Skin epidermis (tissue), 12 donors: Measurements from ENCODE around the gene FARS2.

Source experiments
- H3K27ac ChIP-seq, 21 experiments: fragments of 200-600 bp; sonication (generic) in 11 of 21; one replicate each; pipeline ENCODE4 v1.5.0; 2020; ENCODE audit warnings: mild to moderate bottlenecking in 3 of 21, inconsistent platforms in 2 of 21, moderate library complexity in 2 of 21
- H3K4me3 ChIP-seq, 7 experiments: fragments of 200-600 bp; sonication (generic) in 2 of 7; one replicate each; pipeline ENCODE4 v1.5.0; 2020; ENCODE audit warnings: inconsistent platforms in 2 of 7, mild to moderate bottlenecking in 2 of 7, moderate library complexity in 1 of 7

FARS2 gene

GRCh38 chr6:5248302-5249098 is 12.8 kb upstream of the FARS2 start:
- Histone ChIP-seq H3K4me3 (no peak overlapping the region), H3K27ac (no peak overlapping the region)

- no peak overlapping the region for H3K4me3 ChIP-seq
- H3K27ac ChIP-seq = no peak overlapping the region
Observed at GRCh38 chr6:5249451-5250122, 11.7 kb upstream of the FARS2 start.

GRCh38 chr6:5250451-5250850 is 10.9 kb upstream of the FARS2 start:
- Histone ChIP-seq H3K27ac (no peak overlapping the region), H3K4me3 (no peak overlapping the region)

- H3K27ac ChIP-seq = no peak overlapping the region
- H3K4me3 ChIP-seq = no peak overlapping the region
Observed at GRCh38 chr6:5250911-5251310, 10.4 kb upstream of the FARS2 start.

- H3K27ac ChIP-seq = no peak overlapping the region
- H3K4me3 ChIP-seq = no peak overlapping the region
Observed at GRCh38 chr6:5256952-5257351, 4.4 kb upstream of the FARS2 start.

- no peak overlapping the region for H3K4me3 ChIP-seq
Observed at GRCh38 chr6:5257400-5257799, 3.9 kb upstream of the FARS2 start.

GRCh38 chr6:5259428-5259827 is 1.9 kb upstream of the FARS2 start:
- Histone ChIP-seq H3K4me3 (peak overlapping the region in 3 of 7 experiments; percentile 92 to 99 (median 96)), H3K27ac (peak overlapping the region in 6 of 21 experiments; percentile 97 to 100 (median 99))

More at GRCh38 chr6:5257400-5257799, 3.9 kb upstream of the FARS2 start:
- H3K27ac ChIP-seq = no peak overlapping the region

GRCh38 chr6:5260111-5260620 is 1.1 kb upstream of the FARS2 start:
- peak overlapping the region; percentile 66 to 99 (median 91) for H3K4me3 ChIP-seq
- H3K27ac ChIP-seq = peak overlapping the region; percentile 87 to 100 (median 99)

- H3K27ac ChIP-seq = peak overlapping the region; percentile 90 to 100 (median 99)
Observed at GRCh38 chr6:5261545-5262109, 314 bp downstream of the FARS2 start.

GRCh38 chr6:5266423-5266822 is 5.1 kb downstream of the FARS2 start:
- Histone ChIP-seq H3K27ac (no peak overlapping the region), H3K4me3 (no peak overlapping the region)

More at GRCh38 chr6:5261545-5262109, 314 bp downstream of the FARS2 start:
- H3K4me3 ChIP-seq = peak overlapping the region; percentile 66 to 99 (median 91)

GRCh38 chr6:5270093-5270680 is 8.9 kb downstream of the FARS2 start:
- no peak overlapping the region for H3K4me3 ChIP-seq
- H3K27ac ChIP-seq = no peak overlapping the region

- H3K4me3 ChIP-seq = no peak overlapping the region
- no peak overlapping the region for H3K27ac ChIP-seq
Observed at GRCh38 chr6:5271926-5272325, 10.6 kb downstream of the FARS2 start.

- no peak overlapping the region for H3K4me3 ChIP-seq
Observed at GRCh38 chr6:5274231-5274630, 12.9 kb downstream of the FARS2 start.

GRCh38 chr6:5275497-5275896 is 14.2 kb downstream of the FARS2 start:
- Histone ChIP-seq H3K4me3 (no peak overlapping the region), H3K27ac (no peak overlapping the region)

More at GRCh38 chr6:5274231-5274630, 12.9 kb downstream of the FARS2 start:
- H3K27ac ChIP-seq = no peak overlapping the region

GRCh38 chr6:5276581-5276980 is 15.3 kb downstream of the FARS2 start:
- no peak overlapping the region for H3K27ac ChIP-seq
- H3K4me3 ChIP-seq = no peak overlapping the region

GRCh38 chr6:5277589-5277988 is 16.3 kb downstream of the FARS2 start:
- H3K27ac ChIP-seq = no peak overlapping the region

GRCh38 chr6:5278047-5278446 is 16.7 kb downstream of the FARS2 start:
- Histone ChIP-seq H3K4me3 (no peak overlapping the region), H3K27ac (no peak overlapping the region)

More at GRCh38 chr6:5277589-5277988, 16.3 kb downstream of the FARS2 start:
- no peak overlapping the region for H3K4me3 ChIP-seq

- H3K4me3 ChIP-seq = no peak overlapping the region
- H3K27ac ChIP-seq = no peak overlapping the region
Observed at GRCh38 chr6:5278565-5279120, 17.3 kb downstream of the FARS2 start.

- Histone ChIP-seq H3K27ac (peak overlapping the region in 2 of 21 experiments; percentile 31 to 56), H3K4me3 (no peak overlapping the region)
Observed at GRCh38 chr6:5279891-5280338, 18.6 kb downstream of the FARS2 start.

GRCh38 chr6:5280920-5281319 is 19.6 kb downstream of the FARS2 start:
- Histone ChIP-seq H3K4me3 (no peak overlapping the region), H3K27ac (peak overlapping the region in 1 of 21 experiments; percentile 56)
